Measurements from ENCODE around the gene ALOXE3.

ALOXE3 gene

GRCh38 chr17:8121681-8122421, 3.5 kb upstream of the ALOXE3 start:
- no peak overlapping the region for H3K27ac ChIP-seq (ENCODE audit: low read depth, low read length)
- no peaks in the 10 kb centered on the region for H3K9me3 ChIP-seq (ENCODE audit: control insufficient read depth in 1 of 2, low read length in 2 of 2)

GRCh38 chr17:8121407-8121680, 3.0 kb upstream of the ALOXE3 start:
- Histone ChIP-seq H3K9ac (ENCODE audit: low read depth in 1 of 2, low read length in 2 of 2) (peak overlapping the region; percentile 4 to 46), H3K4me3 (ENCODE audit: low read depth in 1 of 2, low read length in 2 of 2) (peak overlapping the region; percentile 66 to 68), H3K36me3 (ENCODE audit: control insufficient read depth in 1 of 2, insufficient read depth in 2 of 2, low read length in 2 of 2) (no peaks in the 10 kb centered on the region), H3K27me3 (ENCODE audit: control insufficient read depth in 1 of 2, insufficient read depth in 2 of 2, low read length in 2 of 2) (peaks cover 49 to 50% of the 10 kb centered on the region in 2 donors), H3K9me3 (ENCODE audit: control insufficient read depth in 1 of 2, low read length in 2 of 2) (no peaks in the 10 kb centered on the region), H3K4me1 (ENCODE audit: control insufficient read depth in 1 of 2, insufficient read depth in 2 of 2, low read length in 2 of 2) (peaks cover 62 to 79% of the 10 kb centered on the region in 2 donors), H3K27ac (ENCODE audit: low read depth, low read length) (no peak overlapping the region)

More at GRCh38 chr17:8121681-8122421, 3.5 kb upstream of the ALOXE3 start:
- Histone ChIP-seq H3K4me1 (ENCODE audit: control insufficient read depth in 1 of 2, insufficient read depth in 2 of 2, low read length in 2 of 2) (peaks cover 64 to 79% of the 10 kb centered on the region in 2 donors), H3K9ac (ENCODE audit: low read depth in 1 of 2, low read length in 2 of 2) (peak overlapping the region in 1 of 2 donors; percentile 19), H3K27me3 (ENCODE audit: control insufficient read depth in 1 of 2, insufficient read depth in 2 of 2, low read length in 2 of 2) (peaks cover 44 to 46% of the 10 kb centered on the region in 2 donors), H3K36me3 (ENCODE audit: control insufficient read depth in 1 of 2, insufficient read depth in 2 of 2, low read length in 2 of 2) (no peaks in the 10 kb centered on the region), H3K4me3 (ENCODE audit: low read depth in 1 of 2, low read length in 2 of 2) (peak overlapping the region; percentile 66 to 67)

GRCh38 chr17:8120520-8121406, 2.4 kb upstream of the ALOXE3 start:
- Histone ChIP-seq H3K36me3 (ENCODE audit: control insufficient read depth in 1 of 2, insufficient read depth in 2 of 2, low read length in 2 of 2) (no peaks in the 10 kb centered on the region), H3K27ac (ENCODE audit: low read depth, low read length) (no peak overlapping the region), H3K9ac (ENCODE audit: low read depth in 1 of 2, low read length in 2 of 2) (peak overlapping the region; percentile 4 to 46), H3K4me1 (ENCODE audit: control insufficient read depth in 1 of 2, insufficient read depth in 2 of 2, low read length in 2 of 2) (peaks cover 58 to 74% of the 10 kb centered on the region in 2 donors), H3K27me3 (ENCODE audit: control insufficient read depth in 1 of 2, insufficient read depth in 2 of 2, low read length in 2 of 2) (peaks cover 55 to 56% of the 10 kb centered on the region in 2 donors), H3K9me3 (ENCODE audit: control insufficient read depth in 1 of 2, low read length in 2 of 2) (no peaks in the 10 kb centered on the region), H3K4me3 (ENCODE audit: low read depth in 1 of 2, low read length in 2 of 2) (peak overlapping the region; percentile 63 to 68)

GRCh38 chr17:8119581-8120519, 1.5 kb upstream of the ALOXE3 start:
- no peaks in the 10 kb centered on the region for H3K9me3 ChIP-seq (ENCODE audit: control insufficient read depth in 1 of 2, low read length in 2 of 2)
- H3K9ac ChIP-seq (ENCODE audit: low read depth in 1 of 2, low read length in 2 of 2), result no peak overlapping the region
- peaks cover 59% of the 10 kb centered on the region in 2 donors for H3K27me3 ChIP-seq (ENCODE audit: control insufficient read depth in 1 of 2, insufficient read depth in 2 of 2, low read length in 2 of 2)
- peaks cover 52 to 65% of the 10 kb centered on the region in 2 donors for H3K4me1 ChIP-seq (ENCODE audit: control insufficient read depth in 1 of 2, insufficient read depth in 2 of 2, low read length in 2 of 2)
- no peaks in the 10 kb centered on the region for H3K36me3 ChIP-seq (ENCODE audit: control insufficient read depth in 1 of 2, insufficient read depth in 2 of 2, low read length in 2 of 2)
- H3K27ac ChIP-seq (ENCODE audit: low read depth, low read length), result no peak overlapping the region
- H3K4me3 ChIP-seq (ENCODE audit: low read depth in 1 of 2, low read length in 2 of 2), result peak overlapping the region; percentile 80 to 82

- peaks cover 59% of the 10 kb centered on the region in 2 donors for H3K27me3 ChIP-seq (ENCODE audit: control insufficient read depth in 1 of 2, insufficient read depth in 2 of 2, low read length in 2 of 2)
Measured at GRCh38 chr17:8118769-8119580, 661 bp upstream of the ALOXE3 start.

GRCh38 chr17:8117367-8117979, 841 bp downstream of the ALOXE3 start:
- Histone ChIP-seq H3K27ac (ENCODE audit: low read depth, low read length) (no peak overlapping the region), H3K4me3 (ENCODE audit: low read depth in 1 of 2, low read length in 2 of 2) (peak overlapping the region in 1 of 2 donors; percentile 80), H3K36me3 (ENCODE audit: control insufficient read depth in 1 of 2, insufficient read depth in 2 of 2, low read length in 2 of 2) (no peaks in the 10 kb centered on the region), H3K4me1 (ENCODE audit: control insufficient read depth in 1 of 2, insufficient read depth in 2 of 2, low read length in 2 of 2) (peaks cover 28 to 42% of the 10 kb centered on the region in 2 donors), H3K27me3 (ENCODE audit: control insufficient read depth in 1 of 2, insufficient read depth in 2 of 2, low read length in 2 of 2) (peaks cover 53% of the 10 kb centered on the region in 2 donors), H3K9me3 (ENCODE audit: control insufficient read depth in 1 of 2, low read length in 2 of 2) (no peaks in the 10 kb centered on the region), H3K9ac (ENCODE audit: low read depth in 1 of 2, low read length in 2 of 2) (peak overlapping the region in 1 of 2 donors; percentile 63)

More at GRCh38 chr17:8118769-8119580, 661 bp upstream of the ALOXE3 start:
- H3K4me1 ChIP-seq (ENCODE audit: control insufficient read depth in 1 of 2, insufficient read depth in 2 of 2, low read length in 2 of 2), result peaks cover 43 to 57% of the 10 kb centered on the region in 2 donors
- H3K4me3 ChIP-seq (ENCODE audit: low read depth in 1 of 2, low read length in 2 of 2), result peak overlapping the region; percentile 80 to 82
- no peaks in the 10 kb centered on the region for H3K9me3 ChIP-seq (ENCODE audit: control insufficient read depth in 1 of 2, low read length in 2 of 2)
- peak overlapping the region; percentile 63 to 89 for H3K9ac ChIP-seq (ENCODE audit: low read depth in 1 of 2, low read length in 2 of 2)
- no peaks in the 10 kb centered on the region for H3K36me3 ChIP-seq (ENCODE audit: control insufficient read depth in 1 of 2, insufficient read depth in 2 of 2, low read length in 2 of 2)
- no peak overlapping the region for H3K27ac ChIP-seq (ENCODE audit: low read depth, low read length)

- no peak overlapping the region for H3K27ac ChIP-seq (ENCODE audit: low read depth, low read length)
- no peaks in the 10 kb centered on the region for H3K36me3 ChIP-seq (ENCODE audit: control insufficient read depth in 1 of 2, insufficient read depth in 2 of 2, low read length in 2 of 2)
- H3K27me3 ChIP-seq (ENCODE audit: control insufficient read depth in 1 of 2, insufficient read depth in 2 of 2, low read length in 2 of 2), result peaks cover 53 to 57% of the 10 kb centered on the region in 2 donors
- no peak overlapping the region for H3K9ac ChIP-seq (ENCODE audit: low read depth in 1 of 2, low read length in 2 of 2)
- H3K4me1 ChIP-seq (ENCODE audit: control insufficient read depth in 1 of 2, insufficient read depth in 2 of 2, low read length in 2 of 2), result peaks cover 24 to 35% of the 10 kb centered on the region in 2 donors
- H3K4me3 ChIP-seq (ENCODE audit: low read depth in 1 of 2, low read length in 2 of 2), result no peak overlapping the region
- H3K9me3 ChIP-seq (ENCODE audit: control insufficient read depth in 1 of 2, low read length in 2 of 2), result no peaks in the 10 kb centered on the region
Measured at GRCh38 chr17:8116776-8117175, 1.5 kb downstream of the ALOXE3 start.

GRCh38 chr17:8110907-8111306, 7.4 kb downstream of the ALOXE3 start:
- Histone ChIP-seq H3K9me3 (ENCODE audit: control insufficient read depth in 1 of 2, low read length in 2 of 2) (no peaks in the 10 kb centered on the region), H3K27me3 (ENCODE audit: control insufficient read depth in 1 of 2, insufficient read depth in 2 of 2, low read length in 2 of 2) (peaks cover 53 to 57% of the 10 kb centered on the region in 2 donors), H3K36me3 (ENCODE audit: control insufficient read depth in 1 of 2, insufficient read depth in 2 of 2, low read length in 2 of 2) (no peaks in the 10 kb centered on the region), H3K27ac (ENCODE audit: low read depth, low read length) (no peak overlapping the region), H3K9ac (ENCODE audit: low read depth in 1 of 2, low read length in 2 of 2) (no peak overlapping the region), H3K4me3 (ENCODE audit: low read depth in 1 of 2, low read length in 2 of 2) (no peak overlapping the region), H3K4me1 (ENCODE audit: control insufficient read depth in 1 of 2, insufficient read depth in 2 of 2, low read length in 2 of 2) (peaks cover 5 to 10% of the 10 kb centered on the region in 2 donors)

- Histone ChIP-seq H3K27me3 (ENCODE audit: control insufficient read depth in 1 of 2, insufficient read depth in 2 of 2, low read length in 2 of 2) (peaks cover 48 to 52% of the 10 kb centered on the region in 2 donors), H3K9ac (ENCODE audit: low read depth in 1 of 2, low read length in 2 of 2) (no peak overlapping the region), H3K9me3 (ENCODE audit: control insufficient read depth in 1 of 2, low read length in 2 of 2) (no peaks in the 10 kb centered on the region), H3K4me3 (ENCODE audit: low read depth in 1 of 2, low read length in 2 of 2) (peak overlapping the region in 1 of 2 donors; percentile 69), H3K27ac (ENCODE audit: low read depth, low read length) (no peak overlapping the region), H3K36me3 (ENCODE audit: control insufficient read depth in 1 of 2, insufficient read depth in 2 of 2, low read length in 2 of 2) (no peaks in the 10 kb centered on the region), H3K4me1 (ENCODE audit: control insufficient read depth in 1 of 2, insufficient read depth in 2 of 2, low read length in 2 of 2) (peaks cover 5 to 10% of the 10 kb centered on the region in 2 donors)
Measured at GRCh38 chr17:8110456-8110804, 7.9 kb downstream of the ALOXE3 start.

All from duodenal mucosa (tissue), 2 donors.